Epidermal melanocyte (primary cell): ENCODE data around the gene CER1.
A peak's percentile ranks its signal among the peaks of the same experiment; 100 is the strongest.

ENCODE experiments used
- DNase-seq: peaks from one replicate; pipeline ENCODE4 v3.0.0; 2011; ENCODE audit warnings: low spot score; ENCODE audit not compliant: insufficient read length

Gene CER1, protein sequence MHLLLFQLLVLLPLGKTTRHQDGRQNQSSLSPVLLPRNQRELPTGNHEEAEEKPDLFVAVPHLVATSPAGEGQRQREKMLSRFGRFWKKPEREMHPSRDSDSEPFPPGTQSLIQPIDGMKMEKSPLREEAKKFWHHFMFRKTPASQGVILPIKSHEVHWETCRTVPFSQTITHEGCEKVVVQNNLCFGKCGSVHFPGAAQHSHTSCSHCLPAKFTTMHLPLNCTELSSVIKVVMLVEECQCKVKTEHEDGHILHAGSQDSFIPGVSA

DNA sequence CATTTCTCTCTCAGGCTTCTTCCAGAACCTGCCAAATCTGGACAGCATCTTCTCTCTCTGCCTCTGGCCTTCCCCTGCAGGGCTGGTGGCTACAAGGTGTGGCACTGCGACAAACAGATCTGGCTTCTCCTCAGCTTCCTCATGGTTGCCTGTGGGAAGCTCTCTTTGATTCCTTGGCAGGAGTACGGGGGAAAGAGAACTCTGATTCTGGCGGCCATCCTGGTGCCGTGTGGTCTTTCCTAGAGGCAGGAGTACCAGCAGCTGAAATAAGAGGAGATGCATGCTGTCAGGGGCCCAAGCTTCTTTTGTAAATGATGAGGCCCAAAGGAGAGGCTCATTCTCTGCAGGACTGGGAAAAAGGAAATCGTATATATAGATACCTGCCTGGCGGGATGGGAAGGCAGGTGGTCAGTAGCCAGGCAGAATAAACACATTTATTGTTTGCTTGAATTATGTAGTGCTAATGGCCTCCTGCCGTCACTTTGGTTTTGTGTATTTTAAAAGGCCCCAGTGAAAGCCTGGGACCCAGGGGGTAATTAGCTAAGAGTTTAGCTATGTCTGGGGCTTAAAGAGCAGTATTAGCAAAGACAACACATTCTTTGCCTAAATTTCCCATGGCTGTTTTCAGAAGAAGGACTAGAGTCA, at the start of gene CER1:
CER1 (minus strand) TSS at position 343 of the 645 bp plus-strand sequence; CDS start at position 282, 61 bp downstream.
- DNase-seq = no peak

DNA sequence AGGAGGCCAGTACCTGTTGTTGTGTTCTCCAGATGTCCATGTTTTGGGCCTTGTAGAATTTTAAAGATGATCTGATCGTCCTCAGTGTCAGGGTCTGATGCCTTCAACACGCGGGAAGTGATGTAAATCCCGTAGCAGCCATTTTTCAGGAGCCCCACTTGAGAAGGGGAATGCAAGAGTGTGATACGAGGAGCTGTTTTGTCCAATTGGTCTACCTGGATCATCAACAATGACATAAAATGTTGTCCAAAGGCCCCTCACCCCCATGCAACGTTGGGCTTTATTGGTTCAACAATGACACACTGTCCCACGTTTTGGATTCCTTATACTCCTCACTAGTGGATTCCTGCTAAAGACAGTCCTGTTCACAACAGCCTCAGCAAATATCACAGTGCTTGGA, 48.1 kb upstream of the CER1 start:
- no peak for DNase-seq

DNA sequence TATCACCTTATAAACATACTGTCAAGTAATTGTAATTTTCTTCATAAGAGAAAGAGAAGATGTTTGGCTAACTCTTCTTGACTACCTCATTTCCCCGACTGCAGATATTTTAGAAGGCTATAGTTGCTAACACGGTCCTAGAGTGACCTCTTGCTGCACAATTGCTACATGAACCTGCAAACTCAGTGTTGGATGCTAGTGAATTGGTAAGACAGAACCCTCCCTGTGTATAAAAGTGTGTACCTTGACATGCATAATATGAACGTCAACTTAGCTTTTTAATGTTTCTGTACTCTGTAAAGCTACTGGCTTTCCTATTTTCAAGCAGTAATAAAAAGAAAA, 46.7 kb upstream of the CER1 start:
- DNase-seq = no peak

DNA sequence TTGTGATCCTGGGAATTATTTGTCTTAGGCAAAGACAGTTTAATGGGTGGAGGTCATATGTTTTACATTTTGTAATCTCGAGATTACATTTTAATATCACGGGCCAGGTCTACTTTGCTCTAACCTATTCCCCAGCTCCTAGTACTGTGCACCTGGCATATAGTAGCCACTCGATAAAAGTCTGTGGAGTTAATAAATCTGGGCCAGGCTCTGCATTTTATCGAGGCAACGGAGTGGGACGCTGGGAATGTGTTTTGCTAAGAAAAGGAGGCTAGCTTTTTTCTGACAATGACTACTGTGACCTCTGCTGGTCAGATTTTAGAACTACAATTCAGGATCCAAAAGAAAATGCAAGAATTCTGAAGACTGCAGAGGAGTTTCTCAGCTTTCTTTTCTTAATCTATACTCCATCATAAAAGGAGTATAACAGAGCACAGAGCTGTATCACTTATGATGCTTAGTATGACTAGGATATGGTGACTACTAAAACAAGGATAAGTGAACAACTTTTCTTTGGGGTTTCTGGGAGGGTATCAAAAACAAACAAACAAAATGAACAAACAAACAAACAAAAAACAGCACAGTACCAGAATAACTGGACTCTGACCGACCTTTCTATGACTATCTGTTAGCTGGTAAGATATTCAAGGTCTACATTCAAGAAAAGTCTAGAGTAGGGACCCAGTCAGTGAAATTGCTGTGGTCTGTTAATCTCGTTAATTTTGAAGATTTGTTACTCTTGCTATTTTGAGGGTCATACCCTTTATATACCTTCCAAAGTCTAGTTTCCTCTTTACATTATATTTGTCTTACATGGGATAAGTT, 46.1 kb upstream of the CER1 start:
- DNase-seq = peak; percentile 25

DNA sequence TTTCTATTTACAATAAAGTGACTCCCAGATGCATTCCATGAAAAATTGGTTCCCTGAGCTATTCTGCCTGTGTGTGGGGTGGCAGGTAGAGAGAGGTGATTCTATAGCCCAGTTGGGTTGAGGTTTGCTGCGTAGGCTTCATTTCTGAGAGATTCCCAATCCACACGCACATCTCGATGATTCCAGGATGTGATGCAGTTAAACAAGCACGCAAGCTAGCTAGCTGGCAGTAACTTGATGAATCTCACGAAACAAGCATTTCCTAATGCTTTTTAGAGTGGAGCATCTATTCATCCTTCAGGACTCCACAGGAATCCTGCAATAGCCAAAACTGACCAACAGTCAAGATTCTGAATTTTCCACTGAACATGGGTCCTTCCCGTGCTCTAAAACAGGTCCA, 43.8 kb upstream of the CER1 start:
- no peak for DNase-seq

DNA sequence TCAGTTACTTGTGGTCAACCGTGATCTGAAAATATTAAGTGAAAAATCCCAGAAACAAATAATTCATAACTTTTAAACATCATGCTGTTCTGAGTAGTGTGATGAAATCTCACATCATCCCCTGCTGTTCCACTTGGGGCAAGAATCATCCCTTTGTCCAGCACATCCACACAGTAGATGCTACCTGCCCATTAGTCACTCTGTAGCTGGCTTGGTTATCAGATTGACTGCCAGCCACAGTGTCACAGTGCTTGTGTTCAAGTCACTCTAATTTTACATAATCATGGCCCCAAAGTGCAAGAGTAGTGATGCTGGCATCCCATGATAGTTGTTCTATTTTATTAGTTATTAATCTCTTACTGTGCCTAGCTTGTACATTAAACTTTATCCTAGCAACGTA, 39.1 kb upstream of the CER1 start:
- no peak for DNase-seq

DNA sequence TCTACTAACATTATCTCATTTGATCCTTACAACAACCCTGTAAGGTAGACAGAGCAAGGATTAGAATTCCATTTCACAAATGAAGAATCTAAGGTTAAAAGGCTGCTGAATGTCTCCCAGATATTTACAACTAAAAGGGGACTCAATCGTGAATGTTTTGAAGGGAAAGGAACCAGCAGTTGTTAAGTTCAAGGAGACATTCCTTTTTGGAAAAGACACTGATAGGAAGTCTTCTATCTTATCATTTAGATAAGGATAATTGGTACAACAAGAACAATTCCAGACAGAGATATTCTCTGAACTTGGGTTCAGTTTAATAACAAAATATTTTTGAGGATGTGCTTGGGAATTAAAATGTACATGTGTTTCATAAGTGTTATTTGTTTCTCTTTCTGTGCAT, 37.5 kb upstream of the CER1 start:
- DNase-seq = no peak

DNA sequence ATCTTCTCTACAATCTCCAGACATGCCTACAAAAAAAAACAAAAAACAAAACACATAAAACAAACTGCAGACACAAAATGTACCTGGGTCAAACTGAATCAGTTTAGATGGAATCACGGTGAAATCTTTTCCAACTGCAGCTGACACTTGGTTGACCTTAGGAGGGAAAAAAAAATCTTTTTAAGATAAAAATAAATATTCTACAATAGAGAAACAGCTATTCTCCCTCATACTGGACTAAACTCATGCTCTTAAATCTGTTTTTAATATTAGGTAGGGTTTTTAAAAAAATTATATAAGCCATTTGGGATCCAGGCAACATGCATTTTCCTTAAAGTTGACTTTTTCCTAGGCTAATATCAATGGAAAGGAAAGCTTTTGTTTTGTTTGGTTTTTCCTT, 33.8 kb upstream of the CER1 start:
- no peak for DNase-seq

DNA sequence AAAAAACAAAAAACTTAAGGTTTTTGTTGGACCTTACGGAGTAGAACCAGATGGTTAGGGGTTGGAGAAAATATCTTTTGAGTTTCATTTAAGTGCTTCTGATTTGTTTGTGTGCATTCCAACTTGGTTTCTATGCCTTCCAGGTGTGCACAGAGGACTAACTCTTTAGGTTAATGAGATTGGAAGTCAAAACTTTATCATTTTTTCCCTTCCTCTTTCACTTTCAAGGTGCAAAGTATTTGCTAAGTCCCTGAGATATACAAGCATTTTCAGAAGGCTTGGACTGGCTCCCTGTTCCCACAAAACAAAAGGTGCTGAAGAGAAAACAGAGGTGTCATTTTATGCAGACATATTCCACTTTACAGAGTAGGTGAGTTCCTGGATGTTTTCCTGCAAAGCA, 30.3 kb upstream of the CER1 start:
- DNase-seq = no peak

DNA sequence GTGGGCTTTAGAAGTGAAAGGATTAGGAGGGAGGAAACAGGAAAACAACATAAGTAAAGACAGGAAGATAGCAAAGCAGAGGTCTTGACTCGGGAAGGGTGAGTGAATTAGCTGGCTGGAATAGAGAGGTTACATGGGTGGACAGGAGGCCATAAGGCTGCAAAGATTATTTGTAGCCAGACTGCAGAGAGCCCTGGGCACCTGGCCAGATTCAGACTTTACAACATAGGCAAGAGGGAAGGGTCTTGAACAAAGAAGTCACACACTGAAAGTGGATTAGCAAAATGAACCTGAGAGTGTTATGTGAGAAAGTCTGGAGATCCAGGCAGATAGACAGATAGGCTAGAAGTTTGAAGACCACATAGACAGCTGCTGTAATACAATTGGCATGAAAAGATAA, 29.7 kb upstream of the CER1 start:
- DNase-seq = no peak

DNA sequence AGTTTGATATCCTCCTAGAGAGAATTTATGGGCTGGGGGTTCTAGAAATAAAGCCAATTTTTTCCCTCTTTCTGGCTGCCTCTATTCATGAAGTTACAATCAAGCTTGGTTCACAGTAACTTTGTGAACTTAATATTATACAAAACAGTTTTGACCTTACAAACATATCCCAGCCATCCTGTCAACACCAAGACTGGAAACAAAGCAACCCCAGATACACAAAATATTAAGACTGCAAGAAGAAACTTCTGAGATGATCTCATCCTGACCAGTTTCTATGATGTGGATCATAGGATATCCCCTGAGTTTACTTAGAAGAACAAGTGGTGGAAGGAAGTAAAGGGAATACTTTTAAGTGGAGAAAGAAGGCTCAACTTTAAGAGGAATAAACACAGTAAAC, 28.3 kb upstream of the CER1 start:
- DNase-seq = no peak

DNA sequence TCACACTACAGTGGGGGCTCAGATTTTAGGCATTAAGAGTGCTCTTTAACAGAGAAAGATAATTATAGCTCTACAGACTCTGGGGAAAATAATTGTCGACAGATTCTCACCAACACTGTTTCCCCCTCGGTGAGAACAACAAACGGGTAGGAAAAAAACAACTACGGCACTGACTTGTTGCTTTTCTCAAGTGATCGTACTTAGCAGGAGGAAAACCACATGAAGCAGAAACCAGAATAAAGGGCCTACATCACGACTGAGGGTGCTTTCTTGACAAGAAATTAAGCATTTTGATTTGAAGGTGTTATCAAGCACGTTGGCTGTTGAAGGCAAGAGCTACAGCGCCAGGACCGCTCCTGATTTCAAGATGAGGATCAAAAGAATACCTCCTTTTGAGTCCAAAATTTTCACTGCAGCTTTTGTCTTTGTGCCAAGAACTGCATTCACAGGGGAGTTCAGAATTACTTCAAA, 27.2 kb upstream of the CER1 start:
- no peak for DNase-seq

DNA sequence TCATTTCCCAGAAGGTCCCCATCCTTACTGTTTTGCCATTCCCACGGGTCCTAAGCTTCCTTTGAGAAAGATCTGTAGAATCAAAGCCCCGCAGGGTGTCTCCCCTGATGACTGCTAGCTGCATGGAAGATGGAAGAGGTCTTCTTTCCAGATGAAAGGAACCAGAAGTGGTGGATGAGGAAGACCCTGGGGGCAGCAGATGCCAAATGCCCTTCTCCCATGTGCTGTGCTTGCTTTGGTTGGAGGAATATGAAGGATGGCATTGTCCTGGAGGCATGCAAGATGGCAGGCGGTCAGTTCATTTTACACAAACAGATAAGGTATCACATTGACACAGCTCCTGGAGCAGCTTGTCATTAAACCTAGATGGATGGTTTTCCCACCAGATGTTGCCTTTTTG, 25.8 kb upstream of the CER1 start:
- DNase-seq = no peak

DNA sequence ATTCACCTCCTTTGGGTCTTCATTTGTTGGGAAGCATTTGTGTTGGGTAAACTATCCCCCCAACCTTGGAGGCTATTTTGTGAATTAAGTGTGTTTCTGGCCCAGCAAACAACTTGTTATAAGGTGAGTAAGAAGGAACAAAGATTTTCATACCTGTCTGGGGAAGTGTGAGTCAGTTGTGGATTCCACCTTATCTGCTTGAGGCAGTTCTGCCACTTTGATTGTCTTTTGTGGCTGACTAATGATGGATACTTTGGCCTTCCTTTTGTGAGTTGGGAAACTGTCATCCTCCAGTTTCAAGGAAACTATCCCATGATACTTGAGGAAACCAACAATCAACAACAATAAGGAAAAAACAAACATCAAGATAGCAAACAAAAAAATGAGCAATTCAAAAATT, 24.6 kb upstream of the CER1 start:
- DNase-seq = no peak

DNA sequence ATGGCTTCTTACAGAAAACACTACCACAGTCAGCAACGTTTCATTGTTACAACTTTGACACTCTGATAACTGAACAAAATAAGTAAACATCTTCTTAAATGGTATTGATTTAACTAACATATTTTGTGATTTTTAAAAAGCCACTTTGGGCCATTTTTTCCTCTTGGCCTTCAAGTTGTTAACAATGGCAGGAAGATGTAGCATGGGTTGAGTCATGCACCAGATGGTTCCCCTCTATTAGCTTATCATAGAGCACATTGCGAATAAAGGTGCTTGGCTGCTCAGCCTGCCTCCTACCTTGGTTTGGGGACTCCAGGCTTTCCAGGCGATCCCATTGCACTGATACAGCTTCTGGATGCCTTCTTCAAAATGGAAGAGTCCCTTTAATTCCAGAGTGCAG, 24.1 kb upstream of the CER1 start:
- no peak for DNase-seq

DNA sequence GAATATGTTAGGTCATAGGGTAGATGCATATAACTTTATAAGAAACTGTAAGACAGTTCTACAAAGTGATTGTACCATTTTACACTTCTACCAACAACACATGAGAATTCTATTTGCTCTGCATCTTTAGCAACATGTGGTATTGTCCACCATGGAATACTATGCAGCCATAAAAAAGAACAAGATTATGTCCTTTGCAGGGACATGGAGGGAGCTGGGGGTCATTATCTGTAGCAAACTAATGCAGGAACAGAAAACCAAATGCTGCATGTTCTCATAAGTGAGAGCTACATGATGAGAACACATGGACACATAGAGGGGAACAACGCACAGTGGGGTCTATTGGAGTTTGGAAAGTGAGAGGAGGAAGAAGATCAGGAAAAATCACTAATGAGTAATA, 22.2 kb upstream of the CER1 start:
- no peak for DNase-seq

DNA sequence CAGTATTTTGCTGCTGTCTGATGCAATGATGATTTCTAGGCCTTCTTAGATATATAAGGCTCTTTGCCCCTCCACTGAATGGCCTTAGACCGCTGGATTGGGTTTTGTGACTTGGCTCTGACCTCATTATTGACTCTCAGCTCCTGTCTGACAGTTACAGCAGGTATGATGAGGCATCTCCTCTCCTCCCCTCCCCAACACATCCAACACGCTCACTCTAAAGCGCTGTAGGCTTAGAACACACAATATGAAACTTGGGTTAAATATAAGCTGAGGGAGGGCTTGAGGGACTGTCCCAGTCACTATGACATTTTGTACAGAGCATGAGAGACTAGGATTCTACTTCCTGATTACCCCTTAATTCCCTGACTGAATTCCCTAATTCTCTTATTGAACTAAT, 18.8 kb upstream of the CER1 start:
- no peak for DNase-seq

DNA sequence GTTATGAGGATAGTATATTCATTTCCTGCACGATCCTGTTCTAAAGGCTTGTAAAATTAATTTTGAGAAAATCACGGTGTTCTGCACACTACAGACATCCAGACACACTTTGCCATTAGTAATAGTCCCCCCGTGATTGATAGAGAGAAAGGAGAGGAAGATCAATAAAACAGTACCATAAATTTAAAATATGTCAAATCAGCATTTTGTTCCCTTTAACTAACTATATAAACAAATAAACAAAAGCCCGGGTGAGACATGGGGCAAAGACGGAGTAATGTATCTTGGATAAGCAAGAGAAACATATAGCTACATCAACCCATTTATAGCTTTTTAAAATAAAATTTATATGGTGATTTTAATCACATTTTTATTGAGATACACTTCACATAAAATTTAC, 10.6 kb upstream of the CER1 start:
- DNase-seq = no peak

DNA sequence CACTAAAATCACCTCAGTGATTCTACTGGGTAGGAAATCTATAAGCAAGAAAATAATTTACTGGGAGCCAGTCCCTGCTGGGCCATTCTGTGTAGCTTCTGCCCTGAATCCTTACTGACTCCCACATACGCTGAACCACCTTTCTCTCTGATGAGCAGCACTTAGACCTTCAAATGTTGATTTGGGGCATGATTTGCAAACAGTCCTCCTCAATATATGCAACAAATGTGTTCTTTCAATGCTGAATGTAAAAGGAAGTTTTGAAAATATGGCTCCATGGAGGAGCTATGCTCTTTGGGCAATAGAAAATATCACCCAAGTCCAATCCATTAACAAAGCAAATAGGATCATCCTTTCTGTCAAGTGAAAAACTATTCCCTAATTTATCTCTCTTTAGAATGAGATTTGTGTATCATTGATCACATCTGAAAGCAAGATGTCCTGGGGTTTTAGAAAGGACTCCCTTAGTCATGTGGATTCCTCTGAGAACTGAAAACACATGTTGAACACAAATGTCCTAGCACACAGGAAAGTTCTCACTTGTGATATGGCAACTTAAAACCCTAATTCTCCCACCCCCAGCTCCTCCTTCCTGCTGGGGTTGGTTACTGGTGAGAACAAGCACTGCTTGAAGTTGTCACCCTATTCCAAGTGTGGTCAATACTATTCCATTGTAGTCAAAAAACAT, 8.9 kb upstream of the CER1 start:
- DNase-seq = no peak

DNA sequence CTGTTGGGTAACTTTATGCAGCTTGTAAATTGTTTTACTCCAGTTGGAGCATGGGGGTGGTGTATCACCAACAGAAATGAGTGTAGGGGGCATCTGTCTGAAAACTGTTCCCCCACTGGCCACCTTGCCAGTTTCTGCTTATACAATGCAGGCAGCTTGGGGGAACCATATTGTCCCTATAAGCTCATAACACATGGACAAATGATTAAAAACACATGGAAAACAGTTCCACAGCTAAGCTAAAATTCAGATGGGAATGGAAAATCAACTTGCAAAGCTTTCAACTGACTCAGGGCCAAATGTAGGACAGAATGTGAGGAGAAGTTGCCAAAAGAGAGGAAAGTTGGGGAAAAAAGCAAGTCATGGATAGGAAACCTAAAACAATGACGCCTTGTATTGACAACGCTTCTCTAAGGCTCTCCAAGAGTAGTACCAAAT, 7.9 kb upstream of the CER1 start:
- no peak for DNase-seq

DNA sequence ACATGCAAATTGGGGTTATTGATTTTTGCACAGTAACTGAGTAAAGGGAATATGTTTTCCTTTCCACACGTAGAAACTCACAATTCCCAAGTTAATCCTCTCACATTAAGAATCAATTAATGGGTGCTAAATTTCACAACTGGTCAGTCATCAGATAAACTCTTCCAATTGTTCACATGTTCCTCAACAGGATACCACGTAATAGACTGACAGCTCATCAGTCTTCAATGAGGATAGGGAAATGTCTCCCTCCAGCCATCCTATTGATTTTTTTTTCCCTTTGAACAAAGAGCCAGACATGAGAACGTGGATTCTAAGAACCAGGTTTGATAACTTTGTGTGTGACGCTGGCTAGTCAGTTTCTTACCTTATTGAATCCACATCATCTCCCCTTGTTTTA, 768 bp upstream of the CER1 start:
- DNase-seq = no peak
